MCF 10A (cell line): ENCODE measurements around the gene SLC43A1. TPM values are rescaled to one million over a fixed set of nuclear protein-coding genes. Genes with fewer than 3 reads are reported as not detected.

Source experiments
- BruUV-seq: library from RNA; stranded (reverse); fragments of 400-500 nt; replicated peaks from 2 replicates; lab custom pipeline; 2021; lab: Mats Ljungman, UMichigan
- CTCF ChIA-PET: fragments of 300-600 bp; sonication (Branson Sonifier 250); formaldehyde crosslinking; extraction: SDS; loops from one replicate; lab custom pipeline; 2021; ENCODE audit warnings: antibody characterized with exemption, inconsistent platforms; lab: Yijun Ruan, JAX
- POLR2A ChIA-PET: fragments of 300-600, 350-650 bp; sonication (Branson Sonifier 250); formaldehyde crosslinking; extraction: SDS; loops from one replicate; lab custom pipeline; 2020; ENCODE audit warnings: antibody characterized with exemption, inconsistent platforms; lab: Yijun Ruan, JAX
- DNase-seq: peaks from one replicate; pipeline ENCODE4 v3.0.0-alpha.2; 2018; ENCODE audit not compliant: unreplicated experiment
- H3K27ac Mint-ChIP-seq: one replicate; pipeline ENCODE4 v1.8.0; 2022; ENCODE audit warnings: mild to moderate bottlenecking, low read depth, mixed read lengths; ENCODE audit not compliant: unreplicated experiment
- H3K27me3 Mint-ChIP-seq: one replicate; pipeline ENCODE4 v1.8.0; 2022; ENCODE audit warnings: mixed read lengths; ENCODE audit not compliant: insufficient read depth, unreplicated experiment
- H3K36me3 Mint-ChIP-seq: one replicate; pipeline ENCODE4 v1.8.0; 2022; ENCODE audit warnings: mild to moderate bottlenecking, moderate library complexity, mixed read lengths; ENCODE audit not compliant: insufficient read depth, unreplicated experiment
- H3K4me1 Mint-ChIP-seq: one replicate; pipeline ENCODE4 v1.8.0; 2022; ENCODE audit warnings: mixed read lengths; ENCODE audit not compliant: insufficient read depth, unreplicated experiment
- H3K4me3 Mint-ChIP-seq: one replicate; pipeline ENCODE4 v1.8.0; 2022; ENCODE audit warnings: mild to moderate bottlenecking, moderate library complexity, mixed read lengths; ENCODE audit not compliant: unreplicated experiment
- H3K9me3 Mint-ChIP-seq: one replicate; pipeline ENCODE4 v1.8.0; 2022; ENCODE audit warnings: mixed read lengths; ENCODE audit not compliant: unreplicated experiment
- CTCF ChIP-seq: fragments of 200-600 bp; IDR thresholded peaks from one replicate; pipeline ENCODE4 v1.8.0; 2022; ENCODE audit warnings: antibody characterized with exemption, mild to moderate bottlenecking; ENCODE audit not compliant: unreplicated experiment
- intact Hi-C: fragments of 100-400 bp; cut with micrococcal nuclease; formaldehyde crosslinking; loops from 2 replicates; pipeline ENCODE4 v1.14.1; 2022
- total RNA-seq: library from RNA; stranded (reverse); gene quantifications from 2 replicates; pipeline ENCODE4 v1.2.3, GENCODE V29; 2022

Gene SLC43A1
- total RNA-seq, 1 experiment from 2014 or later = 3.2 TPM

- BruUV-seq = no TSS peak
- ChIA-PET POLR2A (no interaction called here), CTCF (interaction anchor here (0.6 to 4.6 kb wide), 8 partner anchors 8 to 743 kb away, joined by 3 to 50 read pairs (median 4); no protein-coding TSS in a partner anchor)
- intact Hi-C loops = no loop called here
- H3K27ac Mint-ChIP-seq = no peak overlapping the region
- H3K4me1 Mint-ChIP-seq = no peaks in the 10 kb centered on the region
- H3K9me3 Mint-ChIP-seq = no peaks in the 10 kb centered on the region
- no peak for DNase-seq
- no peak overlapping the region for H3K4me3 Mint-ChIP-seq
- no peak for TF ChIP-seq CTCF
- no peaks in the 10 kb centered on the region for H3K36me3 Mint-ChIP-seq
- no peaks in the 10 kb centered on the region for H3K27me3 Mint-ChIP-seq
Observed at GRCh38 chr11:57473285-57473841, 42.1 kb downstream of the SLC43A1 start.

- intact Hi-C loops = no loop called here
- no peaks in the 10 kb centered on the region for H3K36me3 Mint-ChIP-seq
- POLR2A ChIA-PET = no interaction called here
- no TSS peak for BruUV-seq
- no peak for TF ChIP-seq CTCF
- no peaks in the 10 kb centered on the region for H3K9me3 Mint-ChIP-seq
- H3K4me1 Mint-ChIP-seq = no peaks in the 10 kb centered on the region
- CTCF ChIA-PET = interaction anchor here (1.1 to 4.6 kb wide), 4 partner anchors 8 to 55 kb away, joined by 6 to 50 read pairs (median 16); no protein-coding TSS in a partner anchor
- H3K27me3 Mint-ChIP-seq = no peaks in the 10 kb centered on the region
- H3K4me3 Mint-ChIP-seq = no peak overlapping the region
- no peak for DNase-seq
- no peak overlapping the region for H3K27ac Mint-ChIP-seq
Observed at GRCh38 chr11:57471496-57471895, 44.0 kb downstream of the SLC43A1 start.

- H3K9me3 Mint-ChIP-seq = no peaks in the 10 kb centered on the region
- H3K4me1 Mint-ChIP-seq = no peaks in the 10 kb centered on the region
- POLR2A ChIA-PET = no interaction called here
Observed at GRCh38 chr11:57469268-57469667, 46.2 kb downstream of the SLC43A1 start.

GRCh38 chr11:57468276-57468675 is 47.2 kb downstream of the SLC43A1 start:
- TF ChIP-seq CTCF = no peak
- Mint-ChIP-seq H3K36me3 (no peaks in the 10 kb centered on the region), H3K27ac (no peak overlapping the region), H3K4me3 (no peak overlapping the region), H3K9me3 (no peaks in the 10 kb centered on the region), H3K27me3 (no peaks in the 10 kb centered on the region), H3K4me1 (no peaks in the 10 kb centered on the region)
- DNase-seq = no peak
- no TSS peak for BruUV-seq
- intact Hi-C loops = no loop called here
- CTCF ChIA-PET = interaction anchor here (1.1 to 3.7 kb wide), 3 partner anchors 11 to 100 kb away, joined by 4 to 17 read pairs (median 8); partner anchors contain the start of gene UBE2L6
- POLR2A ChIA-PET = interaction anchor here (0.8 kb wide), 1 partner anchor 97 kb away, joined by 6 read pairs; no protein-coding TSS in a partner anchor

More at GRCh38 chr11:57469268-57469667, 46.2 kb downstream of the SLC43A1 start:
- DNase-seq = no peak
- H3K36me3 Mint-ChIP-seq = no peaks in the 10 kb centered on the region
- no peaks in the 10 kb centered on the region for H3K27me3 Mint-ChIP-seq
- TF ChIP-seq CTCF = no peak
- no TSS peak for BruUV-seq
- H3K4me3 Mint-ChIP-seq = no peak overlapping the region
- H3K27ac Mint-ChIP-seq = no peak overlapping the region
- intact Hi-C loops = no loop called here
- CTCF ChIA-PET = interaction anchor here (0.5 to 3.7 kb wide), 4 partner anchors 12 to 1044 kb away, joined by 3 to 17 read pairs (median 8); no protein-coding TSS in a partner anchor
